ENCODE measurements around the gene YIF1A.
"Not testable (repeated sequence)": the region's sequence is repeated elsewhere in the genome, so short reads cannot be mapped to it uniquely, and the experiment has no call there.

Gene YIF1A

GRCh38 chr11:66310803-66311440 lies 22.0 kb upstream of the YIF1A start:
- DNase-seq = not testable (repeated sequence)

- DNase-seq = no peak
Observed at GRCh38 chr11:66310324-66310723, 21.4 kb upstream of the YIF1A start.

- DNase-seq = no peak
Observed at GRCh38 chr11:66309475-66309874, 20.5 kb upstream of the YIF1A start.

DNA sequence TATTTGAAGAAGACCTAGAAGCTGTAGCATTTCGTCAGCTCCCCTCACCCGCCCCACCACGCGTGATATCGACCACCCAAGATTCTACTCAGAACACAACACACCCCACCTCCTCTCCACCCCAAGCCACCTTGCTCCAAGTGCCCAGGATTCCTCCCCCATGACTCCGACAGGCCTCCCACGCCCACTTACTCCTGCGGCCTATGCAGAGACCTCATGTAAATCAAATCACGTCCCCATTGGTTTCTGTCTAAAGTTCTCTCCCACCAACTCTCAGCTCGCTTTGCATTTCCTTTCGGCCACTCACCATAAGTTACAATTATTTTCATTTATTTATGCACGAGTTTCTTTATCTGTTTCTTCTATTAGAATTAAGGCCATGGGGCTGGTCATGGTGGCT lies 13.7 kb upstream of the YIF1A start:
- no peak for DNase-seq

GRCh38 chr11:66299186-66299585 lies 10.2 kb upstream of the YIF1A start:
- no peak for DNase-seq

DNA sequence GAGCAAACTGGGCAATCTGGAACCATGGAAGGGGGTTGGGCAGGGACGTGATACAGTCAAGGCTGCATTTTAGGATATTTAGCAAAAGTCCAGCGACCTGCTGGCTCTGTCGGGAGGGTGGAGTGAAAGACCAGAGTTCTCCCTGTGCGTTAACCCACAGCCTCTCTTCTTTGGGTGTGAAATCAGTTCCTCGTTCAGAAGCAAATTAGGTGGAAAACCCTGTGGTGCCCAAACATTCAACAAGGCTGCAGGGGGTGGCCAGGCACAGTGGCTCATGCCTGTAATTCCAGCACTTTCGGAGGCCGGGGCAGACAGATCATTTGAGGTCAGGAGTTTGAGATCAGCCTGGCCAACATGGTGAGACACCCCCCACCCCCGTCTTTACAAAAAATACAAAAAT lies 8.7 kb upstream of the YIF1A start:
- no peak for DNase-seq

DNA sequence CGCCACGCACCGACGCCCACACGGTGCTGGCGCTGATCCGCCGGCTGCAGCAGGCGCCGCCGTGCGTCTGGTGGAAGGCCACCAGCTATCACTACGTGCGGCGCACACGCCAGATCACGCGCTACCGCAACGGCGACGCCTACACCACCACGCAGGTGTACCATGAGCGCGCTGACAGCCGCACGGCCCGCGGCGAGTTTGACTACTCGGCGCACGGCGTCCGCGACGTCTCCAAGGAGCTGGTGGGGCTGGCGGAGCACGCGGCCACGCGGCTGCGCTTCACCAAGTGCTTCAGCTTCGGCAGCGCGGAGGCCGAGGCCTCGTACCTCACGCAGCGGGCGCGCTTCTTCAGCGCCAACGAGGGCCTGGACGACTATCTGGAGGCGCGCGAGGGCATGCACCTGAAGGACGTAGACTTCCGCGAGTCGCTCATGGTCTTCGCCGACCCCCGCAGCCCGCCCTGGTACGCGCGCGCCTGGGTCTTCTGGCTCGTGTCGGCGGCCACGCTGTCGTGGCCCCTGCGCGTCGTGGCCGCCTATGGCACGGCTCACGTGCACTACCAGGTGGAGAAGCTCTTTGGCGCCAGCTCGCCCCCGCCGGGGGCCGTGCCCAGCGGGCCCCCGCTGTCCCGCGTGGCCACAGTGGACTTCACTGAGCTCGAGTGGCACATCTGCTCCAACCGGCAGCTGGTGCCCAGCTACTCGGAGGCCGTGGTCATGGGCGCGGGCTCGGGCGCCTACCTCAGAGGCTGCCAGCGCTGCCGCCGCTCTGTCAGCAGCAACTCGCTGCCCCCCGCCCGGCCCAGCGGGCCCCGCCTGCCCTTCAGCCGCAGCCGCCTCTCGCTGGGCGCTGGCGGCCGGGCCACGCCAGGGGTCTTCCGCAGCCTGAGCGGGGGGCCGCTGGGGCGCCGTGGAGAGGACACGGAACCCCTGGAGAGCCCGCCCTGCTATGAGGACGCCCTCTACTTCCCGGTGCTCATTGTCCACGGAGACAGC lies 6.0 kb upstream of the YIF1A start:
- DNase-seq = no peak

- DNase-seq = no peak
Observed at GRCh38 chr11:66293777-66294625, 5.1 kb upstream of the YIF1A start.

DNA sequence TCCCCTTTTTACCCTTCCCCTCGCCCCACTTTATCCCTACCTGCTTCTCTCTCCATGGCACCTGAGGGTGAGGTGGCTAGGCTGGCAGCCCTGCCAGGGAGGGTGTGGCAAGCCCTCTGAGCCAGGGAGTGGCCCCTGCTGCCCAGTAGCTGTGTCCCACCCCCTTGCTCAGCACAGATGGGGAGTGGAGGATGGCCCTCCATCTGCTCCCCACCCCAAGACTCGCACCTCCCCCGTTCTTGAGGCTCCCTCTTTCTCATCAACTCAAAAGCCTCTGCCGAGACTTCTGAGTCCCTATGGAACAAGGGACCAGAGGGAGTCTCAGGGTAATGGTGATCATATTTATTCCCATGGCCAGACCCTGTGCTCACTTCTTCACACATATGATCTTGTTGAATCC lies 4.4 kb upstream of the YIF1A start:
- DNase-seq = no peak

GRCh38 chr11:66292543-66293332 lies 3.8 kb upstream of the YIF1A start:
- no peak for DNase-seq

- peak in 1 of 2 experiments; percentile 49 for DNase-seq
Observed at GRCh38 chr11:66291706-66292542, 3.0 kb upstream of the YIF1A start, which contains the start of gene TMEM151A. Gene TMEM151A, plus strand, starts transcription at chr11:66291894. Its CDS starts 120 bp downstream, at chr11:66292014.

DNA sequence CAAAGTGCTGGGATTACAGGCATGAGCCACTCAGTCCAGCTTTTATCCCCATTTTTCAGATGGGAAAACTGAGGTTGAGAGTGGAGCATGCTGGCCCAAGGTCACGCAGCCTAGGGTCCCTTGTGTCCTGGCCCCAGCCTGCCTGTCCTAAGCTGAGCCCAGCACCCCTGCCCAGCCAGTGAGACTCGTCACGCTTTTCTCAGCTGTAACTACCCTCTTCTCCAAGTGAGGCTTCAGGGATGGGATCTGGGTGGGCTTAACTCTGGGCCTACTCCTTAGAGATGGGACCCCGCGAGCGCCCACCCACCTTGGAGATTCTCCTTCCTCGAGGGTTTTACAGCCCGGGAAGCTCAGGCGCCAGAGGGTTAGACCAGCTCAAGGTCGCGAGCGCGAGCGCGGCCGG lies 2.4 kb upstream of the YIF1A start:
- no peak for DNase-seq

- no peak for DNase-seq
Observed at GRCh38 chr11:66290330-66290621, 1.3 kb upstream of the YIF1A start.

DNA sequence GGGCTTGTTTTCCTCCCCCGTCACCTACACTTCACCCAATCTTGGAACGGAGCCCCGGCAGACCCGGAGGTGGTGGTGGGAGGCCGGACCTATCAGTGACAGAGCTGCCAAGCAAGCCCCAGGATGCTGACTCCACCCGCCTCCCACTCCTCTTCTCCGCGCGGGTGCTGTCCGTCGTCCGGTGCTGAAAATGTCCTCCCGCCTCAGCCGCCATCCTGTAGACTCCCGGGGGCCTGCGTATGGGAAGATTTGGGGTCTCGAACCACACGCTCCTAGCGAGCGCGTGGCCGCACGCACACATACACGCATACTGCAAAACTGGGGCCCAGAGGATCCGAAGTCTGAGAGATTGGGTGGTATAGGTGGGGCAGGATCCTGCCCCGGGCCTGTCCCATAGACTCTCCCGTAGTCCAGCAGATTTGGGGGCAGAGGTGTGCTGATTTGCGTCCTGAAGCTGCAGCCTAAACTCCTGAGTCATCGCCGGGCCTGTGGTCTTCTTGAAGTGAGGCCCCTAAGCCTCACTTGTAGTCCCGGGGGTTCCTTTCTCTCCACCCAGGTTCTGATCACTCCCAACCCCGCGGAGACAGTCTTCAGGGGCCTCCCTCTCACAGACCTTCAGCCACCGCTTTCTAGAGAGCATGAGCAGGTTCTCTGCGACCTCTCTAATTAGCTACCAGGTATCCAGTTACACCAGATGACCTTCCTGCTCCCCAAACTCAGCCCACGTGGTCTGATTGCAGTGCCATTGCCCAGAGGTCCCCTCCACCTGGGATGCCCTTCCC lies 796 bp upstream of the YIF1A start:
- DNase-seq = peak; percentile 79 to 81

GRCh38 chr11:66287889-66288670 lies 863 bp downstream of the YIF1A start:
- DNase-seq = no peak

- DNase-seq = no peak
Observed at GRCh38 chr11:66287211-66287888, 1.6 kb downstream of the YIF1A start.

GRCh38 chr11:66286699-66287098 lies 2.2 kb downstream of the YIF1A start:
- no peak for DNase-seq

GRCh38 chr11:66285250-66285947 lies 3.5 kb downstream of the YIF1A start:
- DNase-seq = no peak

Measured in stimulated activated CD4-positive, alpha-beta T cell treated with anti-CD3 and anti-CD28 coated beads, Interleukin-4, amount 100 ng/mL, for 4 hours (primary cell).